ENCODE results near the gene ZNF202. TPM values are rescaled to one million over a fixed set of nuclear protein-coding genes. Genes with fewer than 3 reads are reported as not detected.
"Not testable (repeated sequence)": the region's sequence is repeated elsewhere in the genome, so short reads cannot be mapped to it uniquely, and the experiment has no call there.

Gene ZNF202
- total RNA-seq, 1 experiment from 2014 or later = 9.4 TPM

- peak; percentile 3 for DNase-seq (ENCODE audit: low read depth)
Measured at GRCh38 chr11:123742031-123742723, 717 bp upstream of the ZNF202 start.

GRCh38 chr11:123740787-123741158 lies 687 bp downstream of the ZNF202 start:
- peak; percentile 1 for DNase-seq (ENCODE audit: low read depth)

GRCh38 chr11:123738374-123738773 lies 3.1 kb downstream of the ZNF202 start:
- DNase-seq (ENCODE audit: low read depth) = no peak

GRCh38 chr11:123736769-123737168 lies 4.7 kb downstream of the ZNF202 start:
- no peak for DNase-seq (ENCODE audit: low read depth)

GRCh38 chr11:123729602-123730001 lies 11.9 kb downstream of the ZNF202 start:
- no peak for DNase-seq (ENCODE audit: low read depth)

GRCh38 chr11:123725995-123726655 lies 15.3 kb downstream of the ZNF202 start:
- DNase-seq (ENCODE audit: low read depth) = no peak

GRCh38 chr11:123719452-123719851 lies 22.0 kb downstream of the ZNF202 start:
- peak; percentile 23 for DNase-seq (ENCODE audit: low read depth)

- no peak for DNase-seq (ENCODE audit: low read depth)
Measured at GRCh38 chr11:123718469-123718868, 23.0 kb downstream of the ZNF202 start.

GRCh38 chr11:123718063-123718462 lies 23.4 kb downstream of the ZNF202 start:
- DNase-seq (ENCODE audit: low read depth) = no peak

GRCh38 chr11:123712627-123713026 lies 28.8 kb downstream of the ZNF202 start:
- not testable (repeated sequence) for DNase-seq (ENCODE audit: low read depth)

- peak; percentile 48 for DNase-seq (ENCODE audit: low read depth)
Measured at GRCh38 chr11:123707606-123708205, 33.8 kb downstream of the ZNF202 start.

- no peak for DNase-seq (ENCODE audit: low read depth)
Measured at GRCh38 chr11:123707206-123707605, 34.3 kb downstream of the ZNF202 start.

GRCh38 chr11:123704341-123704740 lies 37.1 kb downstream of the ZNF202 start:
- no peak for DNase-seq (ENCODE audit: low read depth)

GRCh38 chr11:123702696-123703095 lies 38.8 kb downstream of the ZNF202 start:
- no peak for DNase-seq (ENCODE audit: low read depth)

GRCh38 chr11:123702139-123702538 lies 39.3 kb downstream of the ZNF202 start:
- peak; percentile 60 for DNase-seq (ENCODE audit: low read depth)

- DNase-seq (ENCODE audit: low read depth) = no peak
Measured at GRCh38 chr11:123700772-123701171, 40.7 kb downstream of the ZNF202 start.

- DNase-seq (ENCODE audit: low read depth) = no peak
Measured at GRCh38 chr11:123698546-123699127, 42.8 kb downstream of the ZNF202 start.

GRCh38 chr11:123696183-123696582 lies 45.3 kb downstream of the ZNF202 start:
- peak; percentile 18 for DNase-seq (ENCODE audit: low read depth)

- DNase-seq (ENCODE audit: low read depth) = no peak
Measured at GRCh38 chr11:123695231-123695630, 46.2 kb downstream of the ZNF202 start.

GRCh38 chr11:123694551-123694950 lies 46.9 kb downstream of the ZNF202 start:
- DNase-seq (ENCODE audit: low read depth) = no peak

- no peak for DNase-seq (ENCODE audit: low read depth)
Measured at GRCh38 chr11:123692961-123693360, 48.5 kb downstream of the ZNF202 start.

- peak; percentile 54 for DNase-seq (ENCODE audit: low read depth)
Measured at GRCh38 chr11:123690485-123690884, 51.0 kb downstream of the ZNF202 start.

Measured in LHCN-M2 (cell line).